ENCODE data around the gene QSOX2. TPM values are rescaled to one million over a fixed set of nuclear protein-coding genes. Genes with fewer than 3 reads are reported as not detected.

Gene QSOX2
- total RNA-seq, 1 donor from 2014 or later, result 23.6 TPM

- no peak overlapping the region for H3K4me3 Mint-ChIP-seq
- H3K4me1 Mint-ChIP-seq (ENCODE audit: unreplicated experiment), result no peaks in the 10 kb centered on the region
- no peak overlapping the region for H3K27ac Mint-ChIP-seq
- H3K36me3 Mint-ChIP-seq, result no peaks in the 10 kb centered on the region
- H3K27me3 Mint-ChIP-seq, result no peaks in the 10 kb centered on the region
- TF ChIP-seq, protein P1, sequence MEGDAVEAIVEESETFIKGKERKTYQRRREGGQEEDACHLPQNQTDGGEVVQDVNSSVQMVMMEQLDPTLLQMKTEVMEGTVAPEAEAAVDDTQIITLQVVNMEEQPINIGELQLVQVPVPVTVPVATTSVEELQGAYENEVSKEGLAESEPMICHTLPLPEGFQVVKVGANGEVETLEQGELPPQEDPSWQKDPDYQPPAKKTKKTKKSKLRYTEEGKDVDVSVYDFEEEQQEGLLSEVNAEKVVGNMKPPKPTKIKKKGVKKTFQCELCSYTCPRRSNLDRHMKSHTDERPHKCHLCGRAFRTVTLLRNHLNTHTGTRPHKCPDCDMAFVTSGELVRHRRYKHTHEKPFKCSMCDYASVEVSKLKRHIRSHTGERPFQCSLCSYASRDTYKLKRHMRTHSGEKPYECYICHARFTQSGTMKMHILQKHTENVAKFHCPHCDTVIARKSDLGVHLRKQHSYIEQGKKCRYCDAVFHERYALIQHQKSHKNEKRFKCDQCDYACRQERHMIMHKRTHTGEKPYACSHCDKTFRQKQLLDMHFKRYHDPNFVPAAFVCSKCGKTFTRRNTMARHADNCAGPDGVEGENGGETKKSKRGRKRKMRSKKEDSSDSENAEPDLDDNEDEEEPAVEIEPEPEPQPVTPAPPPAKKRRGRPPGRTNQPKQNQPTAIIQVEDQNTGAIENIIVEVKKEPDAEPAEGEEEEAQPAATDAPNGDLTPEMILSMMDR (conservative IDR thresholded peaks at IDR 0.05), result no peak
- H3K9me3 Mint-ChIP-seq, result no peaks in the 10 kb centered on the region
- DNase-seq (ENCODE audit: extremely low spot score, unreplicated experiment), result no peak
These were observed 12.0 kb upstream of the QSOX2 start for GRCh38 chr9:136257381-136258298.

- no peaks in the 10 kb centered on the region for H3K36me3 Mint-ChIP-seq
- no peaks in the 10 kb centered on the region for H3K27me3 Mint-ChIP-seq
- DNase-seq (ENCODE audit: extremely low spot score, unreplicated experiment), result no peak
- no peaks in the 10 kb centered on the region for H3K4me1 Mint-ChIP-seq (ENCODE audit: unreplicated experiment)
- H3K27ac Mint-ChIP-seq, result no peak overlapping the region
- no peak overlapping the region for H3K4me3 Mint-ChIP-seq
- no peaks in the 10 kb centered on the region for H3K9me3 Mint-ChIP-seq
- TF ChIP-seq, protein P1 (conservative IDR thresholded peaks at IDR 0.05), result peak; percentile 47
These were observed 10.6 kb upstream of the QSOX2 start for GRCh38 chr9:136255896-136256890.

GRCh38 chr9:136255166-136255538 is 9.5 kb upstream of the QSOX2 start:
- H3K27ac Mint-ChIP-seq, result no peak overlapping the region
- no peaks in the 10 kb centered on the region for H3K4me1 Mint-ChIP-seq (ENCODE audit: unreplicated experiment)
- H3K36me3 Mint-ChIP-seq, result no peaks in the 10 kb centered on the region
- H3K9me3 Mint-ChIP-seq, result no peaks in the 10 kb centered on the region
- TF ChIP-seq, protein P1 (conservative IDR thresholded peaks at IDR 0.05), result no peak
- DNase-seq (ENCODE audit: extremely low spot score, unreplicated experiment), result no peak
- H3K27me3 Mint-ChIP-seq, result no peaks in the 10 kb centered on the region
- no peak overlapping the region for H3K4me3 Mint-ChIP-seq

- DNase-seq (ENCODE audit: extremely low spot score, unreplicated experiment), result no peak
- Mint-ChIP-seq H3K4me3 (no peak overlapping the region), H3K4me1 (ENCODE audit: unreplicated experiment) (no peaks in the 10 kb centered on the region), H3K9me3 (no peaks in the 10 kb centered on the region), H3K36me3 (no peaks in the 10 kb centered on the region), H3K27ac (no peak overlapping the region), H3K27me3 (no peaks in the 10 kb centered on the region)
- TF ChIP-seq, protein P1 (conservative IDR thresholded peaks at IDR 0.05), result no peak
These were observed 9.0 kb upstream of the QSOX2 start for GRCh38 chr9:136254381-136255165.

All from type B pancreatic cell (in vitro differentiated cells).